Activated T-helper 1 cell treated with anti-CD3 and anti-CD28 coated beads, Interleukin-12 subunit alpha, Interleukin-12 subunit beta, Interleukin-2, Interleukin-4 antibody, amounts not matched to agents 30 ng/mL and 10 ng/mL and 1 ng/mL, durations not matched to agents 14 hours and 24 hours and 36 hours (primary cell): Measurements from ENCODE around the gene PCDHGA1. TPM values are rescaled to one million over a fixed set of nuclear protein-coding genes. Genes with fewer than 3 reads are reported as not detected.

Experiments used
- DNase-seq: peaks from one replicate; pipeline ENCODE4 v3.0.0; 2021; ENCODE audit warnings: low spot score
- H3K27ac Mint-ChIP-seq: one replicate; pipeline ENCODE4 v1.8.0; 2021; ENCODE audit warnings: mild to moderate bottlenecking, mixed read lengths
- H3K27me3 Mint-ChIP-seq: one replicate; pipeline ENCODE4 v1.8.0; 2022; ENCODE audit warnings: mild to moderate bottlenecking, moderate library complexity, mixed read lengths; ENCODE audit not compliant: insufficient read depth
- H3K36me3 Mint-ChIP-seq: one replicate; pipeline ENCODE4 v1.8.0; 2021; ENCODE audit warnings: low read depth, mixed read lengths
- H3K4me1 Mint-ChIP-seq: one replicate; pipeline ENCODE4 v1.8.0; 2021; ENCODE audit warnings: low read depth, mixed read lengths
- H3K4me3 Mint-ChIP-seq: one replicate; pipeline ENCODE4 v1.8.0; 2021; ENCODE audit warnings: mild to moderate bottlenecking, moderate library complexity, mixed read lengths
- H3K9me3 Mint-ChIP-seq: one replicate; pipeline ENCODE4 v1.8.0; 2021; ENCODE audit warnings: mixed read lengths
- intact Hi-C: fragments of 100-400 bp; cut with micrococcal nuclease; formaldehyde crosslinking; loops from one replicate; pipeline ENCODE4 v1.15.1; 2024
- total RNA-seq: library from RNA; stranded (reverse); gene quantifications from 2 replicates; pipeline ENCODE4 v1.2.3, GENCODE V29; 2022

The PCDHGA1 gene
- total RNA-seq, 1 donor from 2014 or later = 0.10 TPM

DNA sequence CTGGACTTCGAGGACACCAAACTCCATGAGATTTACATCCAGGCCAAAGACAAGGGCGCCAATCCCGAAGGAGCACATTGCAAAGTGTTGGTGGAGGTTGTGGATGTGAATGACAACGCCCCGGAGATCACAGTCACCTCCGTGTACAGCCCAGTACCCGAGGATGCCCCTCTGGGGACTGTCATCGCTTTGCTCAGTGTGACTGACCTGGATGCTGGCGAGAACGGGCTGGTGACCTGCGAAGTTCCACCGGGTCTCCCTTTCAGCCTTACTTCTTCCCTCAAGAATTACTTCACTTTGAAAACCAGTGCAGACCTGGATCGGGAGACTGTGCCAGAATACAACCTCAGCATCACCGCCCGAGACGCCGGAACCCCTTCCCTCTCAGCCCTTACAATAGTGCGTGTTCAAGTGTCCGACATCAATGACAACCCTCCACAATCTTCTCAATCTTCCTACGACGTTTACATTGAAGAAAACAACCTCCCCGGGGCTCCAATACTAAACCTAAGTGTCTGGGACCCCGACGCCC lies 146.8 kb downstream of the PCDHGA1 start:
- Mint-ChIP-seq H3K4me3 (peak overlapping the region; percentile 34), H3K4me1 (peaks cover 16% of the 10 kb centered on the region), H3K9me3 (no peaks in the 10 kb centered on the region), H3K27ac (no peak overlapping the region), H3K36me3 (no peaks in the 10 kb centered on the region), H3K27me3 (peaks cover 58% of the 10 kb centered on the region)
- intact Hi-C loops = loop anchor here (5.0 kb wide), 1 partner anchor 55 kb away; the partner anchor contains the start of gene PCDHGA11
- DNase-seq = no peak

DNA sequence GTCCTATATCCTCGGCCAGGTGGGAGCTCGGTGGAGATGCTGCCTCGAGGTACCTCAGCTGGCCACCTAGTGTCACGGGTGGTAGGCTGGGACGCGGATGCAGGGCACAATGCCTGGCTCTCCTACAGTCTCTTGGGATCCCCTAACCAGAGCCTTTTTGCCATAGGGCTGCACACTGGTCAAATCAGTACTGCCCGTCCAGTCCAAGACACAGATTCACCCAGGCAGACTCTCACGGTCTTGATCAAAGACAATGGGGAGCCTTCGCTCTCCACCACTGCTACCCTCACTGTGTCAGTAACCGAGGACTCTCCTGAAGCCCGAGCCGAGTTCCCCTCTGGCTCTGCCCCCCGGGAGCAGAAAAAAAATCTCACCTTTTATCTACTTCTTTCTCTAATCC lies 147.5 kb downstream of the PCDHGA1 start:
- H3K27ac Mint-ChIP-seq = no peak overlapping the region
- no peak overlapping the region for H3K4me3 Mint-ChIP-seq
- intact Hi-C loops = loop anchor here (5.0 kb wide), 1 partner anchor 56 kb away; the partner anchor contains the start of gene PCDHGA11
- no peak for DNase-seq
- no peaks in the 10 kb centered on the region for H3K36me3 Mint-ChIP-seq
- no peaks in the 10 kb centered on the region for H3K9me3 Mint-ChIP-seq
- H3K4me1 Mint-ChIP-seq = peaks cover 16% of the 10 kb centered on the region
- peaks cover 65% of the 10 kb centered on the region for H3K27me3 Mint-ChIP-seq

DNA sequence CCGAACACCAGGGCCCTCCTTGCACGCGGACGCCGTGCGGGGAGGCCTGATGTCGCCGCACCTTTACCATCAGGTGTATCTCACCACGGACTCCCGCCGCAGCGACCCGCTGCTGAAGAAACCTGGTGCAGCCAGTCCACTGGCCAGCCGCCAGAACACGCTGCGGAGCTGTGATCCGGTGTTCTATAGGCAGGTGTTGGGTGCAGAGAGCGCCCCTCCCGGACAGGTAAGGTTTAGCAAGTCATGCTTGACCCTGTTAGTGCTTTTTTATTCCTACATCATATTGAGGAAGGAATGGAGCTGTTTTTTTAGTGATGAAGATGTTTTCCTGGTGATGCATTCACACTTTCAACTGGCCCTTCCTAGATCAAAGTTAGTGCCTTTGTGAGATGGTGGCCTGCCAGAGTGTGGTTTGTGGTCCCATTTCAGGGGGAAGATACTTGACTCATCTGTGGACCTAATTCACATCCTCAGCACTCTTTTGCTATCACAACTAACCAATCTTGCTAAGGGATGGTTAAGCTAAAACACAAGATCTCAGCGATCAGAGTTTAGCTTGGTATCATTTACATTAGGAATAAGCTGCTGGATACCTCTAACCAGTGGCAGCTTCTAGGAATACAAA lies 148.1 kb downstream of the PCDHGA1 start:
- intact Hi-C loops = loop anchor here (5.0 kb wide), 1 partner anchor 56 kb away; the partner anchor contains the start of gene PCDHGA11
- Mint-ChIP-seq H3K4me3 (no peak overlapping the region), H3K4me1 (peaks cover 16% of the 10 kb centered on the region), H3K27ac (no peak overlapping the region), H3K9me3 (no peaks in the 10 kb centered on the region), H3K27me3 (peaks cover 65% of the 10 kb centered on the region), H3K36me3 (no peaks in the 10 kb centered on the region)
- no peak for DNase-seq

DNA sequence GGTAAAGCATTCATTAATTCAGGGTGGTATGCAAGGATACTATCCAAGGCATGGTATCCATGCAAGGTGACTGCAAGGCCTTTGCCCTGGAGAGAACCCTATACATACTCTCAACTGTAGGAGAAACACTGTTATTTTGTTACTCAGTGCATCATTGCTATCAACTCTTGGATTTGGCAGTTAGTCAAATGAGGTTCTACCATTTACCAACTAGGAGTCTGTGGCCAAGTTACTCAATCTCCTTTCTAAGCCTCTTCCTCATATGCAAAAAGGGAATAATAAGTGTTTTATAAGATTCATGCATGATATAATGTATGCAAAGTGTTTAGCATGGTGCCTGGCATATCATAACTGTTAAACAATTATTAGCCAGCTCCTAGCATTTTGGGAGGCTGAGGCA lies 149.5 kb downstream of the PCDHGA1 start:
- intact Hi-C loops = loop anchor here (5.0 kb wide), 1 partner anchor 57 kb away; the partner anchor contains the start of gene PCDHGA11

DNA sequence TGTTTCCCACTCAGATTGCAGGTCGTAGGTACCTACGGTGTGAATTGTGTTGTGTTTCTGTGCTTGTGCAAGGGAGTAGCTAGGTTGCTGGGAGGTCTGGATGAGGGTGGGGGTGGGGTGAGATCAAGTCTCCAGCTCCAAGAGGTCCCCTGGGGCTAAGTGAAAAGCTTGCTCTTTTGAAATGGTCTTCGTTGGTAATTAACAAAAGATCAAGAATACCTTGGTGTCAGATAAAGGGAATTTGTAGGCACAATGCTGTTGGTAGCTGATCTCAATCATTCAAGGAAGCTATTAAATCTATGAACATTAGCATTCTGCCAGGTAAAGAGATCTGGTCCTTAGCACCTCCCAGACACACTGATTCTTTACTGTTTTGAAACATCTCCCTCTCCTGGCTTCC lies 153.6 kb downstream of the PCDHGA1 start:
- H3K27ac Mint-ChIP-seq = no peak overlapping the region
- no peaks in the 10 kb centered on the region for H3K36me3 Mint-ChIP-seq
- DNase-seq = no peak
- peaks cover 47% of the 10 kb centered on the region for H3K27me3 Mint-ChIP-seq
- no peaks in the 10 kb centered on the region for H3K9me3 Mint-ChIP-seq
- no peaks in the 10 kb centered on the region for H3K4me1 Mint-ChIP-seq
- intact Hi-C loops = no loop called here
- H3K4me3 Mint-ChIP-seq = no peak overlapping the region

More for the DNA sequence above, 149.5 kb downstream of the PCDHGA1 start:
- no peaks in the 10 kb centered on the region for H3K36me3 Mint-ChIP-seq
- H3K27ac Mint-ChIP-seq = no peak overlapping the region
- peaks cover 67% of the 10 kb centered on the region for H3K27me3 Mint-ChIP-seq
- no peak overlapping the region for H3K4me3 Mint-ChIP-seq
- H3K9me3 Mint-ChIP-seq = no peaks in the 10 kb centered on the region
- peaks cover 16% of the 10 kb centered on the region for H3K4me1 Mint-ChIP-seq
- no peak for DNase-seq

DNA sequence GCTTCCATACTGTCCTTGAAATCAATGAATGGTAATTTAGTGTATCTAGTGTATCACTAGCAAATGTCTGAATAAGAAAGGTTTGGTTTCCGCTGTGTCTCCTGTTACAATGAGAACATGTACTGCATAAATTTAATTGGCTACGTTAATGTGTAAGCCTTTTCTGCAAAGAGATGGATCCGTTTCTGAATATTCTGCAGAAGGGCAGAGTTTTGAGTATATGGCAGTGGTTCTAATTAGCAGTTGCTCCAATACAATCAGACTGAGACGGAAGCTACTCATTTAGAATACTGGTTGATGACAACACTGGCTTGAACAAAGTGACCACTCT lies 154.0 kb downstream of the PCDHGA1 start:
- Mint-ChIP-seq H3K27ac (no peak overlapping the region), H3K9me3 (no peaks in the 10 kb centered on the region), H3K36me3 (no peaks in the 10 kb centered on the region), H3K4me3 (no peak overlapping the region), H3K27me3 (peaks cover 47% of the 10 kb centered on the region), H3K4me1 (no peaks in the 10 kb centered on the region)
- intact Hi-C loops = no loop called here
- no peak for DNase-seq

DNA sequence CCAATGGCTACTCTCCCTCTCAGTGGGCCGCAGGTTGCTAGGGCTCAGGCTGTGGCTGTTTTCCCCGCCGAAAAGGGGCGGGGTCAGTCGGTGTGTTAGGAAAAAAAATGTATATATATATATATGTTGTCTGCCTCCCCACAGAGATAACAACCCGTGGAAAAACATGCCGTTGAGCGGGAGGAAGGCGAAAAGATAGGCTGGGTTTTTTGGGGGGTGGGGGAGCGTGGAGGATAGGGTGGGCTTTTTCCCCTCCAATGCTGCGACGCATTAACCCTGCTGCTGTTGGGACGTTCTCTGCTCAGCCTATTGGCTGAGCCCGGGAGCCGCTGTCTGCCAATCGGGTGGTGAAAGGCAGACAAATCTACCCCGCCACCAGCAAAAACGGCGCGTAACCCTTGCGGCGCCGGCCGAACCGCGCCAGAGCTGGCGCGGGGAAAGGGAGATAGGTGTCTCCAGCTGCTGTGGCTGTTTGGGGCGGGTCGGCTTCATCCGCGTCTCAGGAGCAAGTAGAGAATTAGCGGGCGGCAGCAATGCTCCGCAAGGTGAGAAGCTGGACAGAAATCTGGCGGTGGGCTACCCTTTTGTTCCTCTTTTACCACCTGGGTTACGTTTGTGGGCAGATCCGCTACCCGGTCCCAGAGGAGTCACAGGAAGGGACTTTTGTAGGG lies 154.5 kb downstream of the PCDHGA1 start, which contains the start of gene PCDHGC4:
Gene PCDHGC4 (plus strand): TSS at position 390 of the 671 bp plus-strand sequence. CDS start 144 bp downstream, at position 534.
- intact Hi-C loops = no loop called here
- no peak within 1 kb of the TSS for H3K4me3 Mint-ChIP-seq
- H3K27me3 Mint-ChIP-seq = peaks cover 47% of the 10 kb centered on the region
- no peaks in the 10 kb centered on the region for H3K36me3 Mint-ChIP-seq
- H3K27ac Mint-ChIP-seq = no peak within 1 kb of the TSS
- no peaks in the 10 kb centered on the region for H3K9me3 Mint-ChIP-seq
- no peaks in the 10 kb centered on the region for H3K4me1 Mint-ChIP-seq
- DNase-seq = no peak

DNA sequence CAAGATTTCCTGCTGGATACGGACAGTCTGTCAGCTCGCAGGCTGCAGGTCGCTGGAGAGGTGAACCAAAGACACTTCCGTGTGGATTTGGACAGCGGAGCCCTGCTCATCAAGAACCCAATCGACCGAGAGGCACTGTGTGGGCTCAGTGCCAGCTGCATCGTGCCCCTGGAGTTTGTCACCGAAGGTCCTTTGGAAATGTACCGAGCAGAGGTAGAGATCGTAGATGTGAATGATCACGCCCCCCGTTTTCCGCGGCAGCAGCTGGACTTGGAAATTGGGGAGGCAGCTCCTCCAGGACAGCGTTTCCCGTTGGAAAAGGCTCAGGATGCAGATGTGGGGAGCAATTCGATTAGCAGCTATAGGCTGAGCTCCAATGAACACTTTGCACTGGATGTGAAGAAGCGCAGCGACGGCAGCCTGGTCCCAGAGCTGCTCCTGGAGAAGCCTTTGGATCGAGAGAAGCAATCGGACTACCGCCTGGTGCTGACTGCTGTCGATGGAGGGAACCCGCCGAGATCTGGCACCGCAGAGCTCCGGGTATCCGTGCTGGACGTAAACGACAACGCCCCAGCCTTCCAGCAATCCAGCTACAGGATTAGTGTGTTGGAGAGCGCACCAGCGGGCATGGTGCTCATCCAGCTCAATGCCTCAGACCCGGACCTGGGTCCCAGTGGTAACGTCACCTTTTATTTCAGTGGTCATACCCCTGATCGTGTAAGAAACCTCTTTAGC lies 155.2 kb downstream of the PCDHGA1 start:
- Mint-ChIP-seq H3K4me3 (no peak overlapping the region), H3K36me3 (no peaks in the 10 kb centered on the region), H3K4me1 (no peaks in the 10 kb centered on the region), H3K9me3 (no peaks in the 10 kb centered on the region), H3K27me3 (peaks cover 47% of the 10 kb centered on the region), H3K27ac (no peak overlapping the region)
- intact Hi-C loops = no loop called here
- no peak for DNase-seq

DNA sequence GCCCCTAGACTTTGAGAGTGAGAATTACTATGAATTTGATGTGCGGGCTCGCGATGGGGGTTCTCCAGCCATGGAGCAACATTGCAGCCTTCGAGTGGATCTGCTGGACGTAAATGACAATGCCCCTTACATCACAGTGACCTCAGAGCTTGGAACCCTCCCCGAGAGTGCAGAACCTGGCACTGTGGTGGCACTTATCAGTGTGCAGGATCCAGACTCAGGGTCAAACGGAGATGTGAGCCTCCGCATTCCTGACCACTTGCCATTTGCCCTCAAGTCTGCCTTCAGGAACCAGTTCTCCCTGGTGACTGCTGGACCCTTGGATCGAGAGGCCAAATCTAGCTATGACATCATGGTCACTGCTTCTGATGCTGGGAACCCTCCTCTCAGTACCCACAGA lies 155.8 kb downstream of the PCDHGA1 start:
- H3K4me1 Mint-ChIP-seq = no peaks in the 10 kb centered on the region
- DNase-seq = no peak
- intact Hi-C loops = no loop called here
- H3K4me3 Mint-ChIP-seq = no peak overlapping the region
- H3K9me3 Mint-ChIP-seq = no peaks in the 10 kb centered on the region
- no peaks in the 10 kb centered on the region for H3K36me3 Mint-ChIP-seq
- peaks cover 50% of the 10 kb centered on the region for H3K27me3 Mint-ChIP-seq
- H3K27ac Mint-ChIP-seq = no peak overlapping the region

DNA sequence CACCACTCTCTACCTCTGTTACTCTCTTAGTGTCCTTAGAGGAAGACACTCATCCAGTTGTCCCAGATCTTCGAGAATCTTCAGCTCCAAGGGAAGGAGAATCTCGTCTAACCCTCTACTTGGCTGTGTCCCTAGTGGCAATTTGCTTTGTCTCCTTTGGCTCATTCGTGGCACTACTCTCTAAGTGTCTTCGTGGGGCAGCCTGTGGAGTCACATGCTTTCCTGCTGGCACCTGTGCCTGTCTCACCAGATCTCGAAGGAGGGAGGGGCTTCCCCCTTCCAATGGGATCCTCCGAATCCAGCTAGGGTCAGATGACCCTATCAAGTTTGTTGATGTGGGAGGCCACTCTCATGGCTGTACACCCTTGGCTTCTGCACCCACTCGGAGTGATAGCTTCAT lies 156.8 kb downstream of the PCDHGA1 start:
- Mint-ChIP-seq H3K36me3 (no peaks in the 10 kb centered on the region), H3K27me3 (peaks cover 51% of the 10 kb centered on the region), H3K4me3 (no peak overlapping the region), H3K4me1 (no peaks in the 10 kb centered on the region), H3K27ac (no peak overlapping the region), H3K9me3 (no peaks in the 10 kb centered on the region)
- no peak for DNase-seq
- intact Hi-C loops = no loop called here

DNA sequence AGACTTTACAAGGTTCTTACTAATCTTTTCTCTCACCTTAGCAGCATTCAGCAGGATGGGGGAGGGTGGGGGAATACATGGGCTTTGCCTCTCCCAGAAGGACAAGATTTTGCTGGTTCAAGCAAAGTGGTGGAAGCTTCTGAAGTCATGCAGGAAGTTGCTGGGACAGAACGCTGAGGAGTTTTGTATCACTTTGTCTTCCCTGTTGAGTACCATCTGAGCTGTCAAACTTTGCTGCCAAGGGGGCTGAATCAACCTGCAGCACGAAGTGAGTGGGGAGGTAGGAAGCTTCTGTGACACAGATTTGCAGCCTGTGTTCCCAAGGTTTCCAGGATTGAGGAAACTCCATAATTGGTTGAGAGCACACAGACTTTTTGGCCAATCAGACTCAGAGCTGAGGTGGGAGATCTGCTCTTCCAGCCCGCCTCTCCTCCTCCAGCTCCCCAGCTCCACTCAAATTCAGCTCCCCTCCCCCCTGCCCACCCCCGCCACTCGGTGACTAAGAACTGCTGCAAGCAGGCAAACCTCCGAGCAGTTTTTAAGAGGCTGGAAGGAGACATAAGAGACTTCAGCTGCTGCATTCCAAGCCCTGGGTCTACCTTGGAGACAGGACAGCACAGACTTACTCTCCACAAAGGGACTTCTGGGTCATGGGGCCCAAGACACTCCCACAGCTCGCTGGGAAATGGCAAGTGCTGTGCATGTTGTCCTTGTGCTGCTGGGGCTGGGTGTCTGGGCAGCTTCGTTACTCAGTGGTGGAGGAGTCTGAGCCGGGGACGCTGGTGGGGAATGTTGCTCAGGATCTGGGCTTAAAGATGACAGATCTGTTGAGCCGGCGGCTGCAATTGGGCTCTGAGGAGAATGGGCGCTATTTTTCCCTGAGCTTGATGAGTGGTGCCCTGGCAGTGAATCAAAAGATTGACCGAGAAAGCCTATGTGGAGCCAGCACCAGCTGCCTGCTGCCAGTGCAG lies 158.6 kb downstream of the PCDHGA1 start, which contains the start of gene PCDHGC5:
Gene PCDHGC5 (plus strand): TSS at position 491 of the 971 bp plus-strand sequence. CDS start 160 bp downstream, at position 651.
- Mint-ChIP-seq H3K9me3 (no peaks in the 10 kb centered on the region), H3K36me3 (no peaks in the 10 kb centered on the region), H3K27me3 (peaks cover 48% of the 10 kb centered on the region), H3K4me1 (no peaks in the 10 kb centered on the region), H3K27ac (no peak within 1 kb of the TSS), H3K4me3 (no peak within 1 kb of the TSS)
- DNase-seq = no peak
- intact Hi-C loops = no loop called here

DNA sequence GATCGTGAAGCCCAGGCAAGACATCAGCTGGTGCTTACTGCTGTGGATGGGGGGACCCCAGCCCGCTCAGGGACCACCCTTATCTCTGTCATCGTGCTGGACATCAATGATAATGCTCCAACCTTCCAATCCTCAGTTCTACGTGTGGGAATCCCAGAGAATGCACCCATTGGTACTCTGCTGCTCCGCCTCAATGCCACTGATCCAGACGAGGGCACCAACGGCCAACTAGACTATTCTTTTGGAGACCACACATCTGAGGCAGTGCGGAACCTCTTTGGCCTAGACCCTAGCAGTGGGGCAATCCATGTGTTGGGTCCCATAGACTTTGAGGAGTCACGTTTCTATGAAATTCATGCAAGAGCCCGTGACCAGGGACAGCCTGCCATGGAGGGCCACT lies 159.5 kb downstream of the PCDHGA1 start:
- no peak overlapping the region for H3K27ac Mint-ChIP-seq
- H3K36me3 Mint-ChIP-seq = no peaks in the 10 kb centered on the region
- no peak for DNase-seq
- no peak overlapping the region for H3K4me3 Mint-ChIP-seq
- H3K9me3 Mint-ChIP-seq = no peaks in the 10 kb centered on the region
- no peaks in the 10 kb centered on the region for H3K4me1 Mint-ChIP-seq
- intact Hi-C loops = no loop called here
- H3K27me3 Mint-ChIP-seq = peaks cover 38% of the 10 kb centered on the region
